Hepatocyte (in vitro differentiated cells): ENCODE results near the gene PTPN2. TPM values are rescaled to one million over a fixed set of nuclear protein-coding genes. Genes with fewer than 3 reads are reported as not detected.

Source experiments
- DNase-seq: peaks from one replicate; pipeline ENCODE4 v3.0.0-alpha.2; 2016; ENCODE audit warnings: low spot score
- H2AFZ ChIP-seq: fragments of 200-600 bp; sonication (generic); 2 replicates; pipeline ENCODE4 v1.6.0; 2016; ENCODE audit warnings: antibody characterized with exemption, mild to moderate bottlenecking
- H3K27ac ChIP-seq: fragments of 200-600 bp; sonication (generic); 2 replicates; pipeline ENCODE4 v1.5.1; 2016; ENCODE audit warnings: mild to moderate bottlenecking
- H3K27me3 ChIP-seq: fragments of 200-600 bp; sonication (generic); 2 replicates; pipeline ENCODE4 v1.6.1; 2016
- H3K36me3 ChIP-seq: fragments of 200-600 bp; sonication (generic); replicated peaks from 2 replicates; pipeline ENCODE4 v1.5.1; 2016; ENCODE audit warnings: low read depth; ENCODE audit not compliant: insufficient read depth
- H3K4me1 ChIP-seq: fragments of 200-600 bp; sonication (generic); 2 replicates; pipeline ENCODE4 v1.5.1; 2016; ENCODE audit warnings: mild to moderate bottlenecking, moderate library complexity; ENCODE audit not compliant: insufficient read depth
- H3K4me2 ChIP-seq: fragments of 200-600 bp; sonication (generic); 2 replicates; pipeline ENCODE4 v1.6.0; 2016
- H3K4me3 ChIP-seq: fragments of 200-600 bp; sonication (generic); 2 replicates; pipeline ENCODE4 v1.5.1; 2016; ENCODE audit warnings: mild to moderate bottlenecking
- H3K79me2 ChIP-seq: fragments of 200-600 bp; sonication (generic); 2 replicates; pipeline ENCODE4 v1.6.0; 2017; ENCODE audit warnings: mild to moderate bottlenecking
- H3K9me2 ChIP-seq: fragments of 200-600 bp; sonication (generic); replicated peaks from 2 replicates; pipeline ENCODE4 v1.6.0; 2017; ENCODE audit warnings: mild to moderate bottlenecking; ENCODE audit not compliant: insufficient read depth
- H3K9me3 ChIP-seq: fragments of 200-600 bp; sonication (generic); 2 replicates; pipeline ENCODE4 v1.5.1; 2016; ENCODE audit warnings: low read depth, mild to moderate bottlenecking
- H4K20me1 ChIP-seq: fragments of 200-600 bp; sonication (generic); 2 replicates; pipeline ENCODE4 v1.6.0; 2016; ENCODE audit warnings: mild to moderate bottlenecking; ENCODE audit not compliant: insufficient read depth, poor library complexity, severe bottlenecking
- CTCF ChIP-seq: fragments of 200-600 bp; sonication (generic); IDR thresholded peaks from 2 replicates; pipeline ENCODE4 v1.5.1; 2016; ENCODE audit warnings: antibody characterized with exemption, mild to moderate bottlenecking; ENCODE audit not compliant: poor library complexity
- EZH2 ChIP-seq: fragments of 200-600 bp; sonication (generic); IDR thresholded peaks from 2 replicates; pipeline ENCODE4 v1.6.1; 2016; ENCODE audit warnings: antibody characterized with exemption, mild to moderate bottlenecking, borderline replicate concordance
- EZH2phosphoT487 ChIP-seq: fragments of 200-600 bp; sonication (generic); IDR thresholded peaks from one replicate; pipeline ENCODE4 v1.6.1; 2018; ENCODE audit warnings: antibody characterized with exemption, mild to moderate bottlenecking, low read depth, moderate library complexity; ENCODE audit not compliant: unreplicated experiment, severe bottlenecking
- WGBS: methylation state at CpG from one replicate; pipeline ENCODE4 v1.1.6; 2016; ENCODE audit warnings: low lambda C conversion rate; ENCODE audit errors: missing lambda C conversion rate; 5-methylcytosine and 5-hydroxymethylcytosine counted together
- polyA plus RNA-seq: library from polyadenylated mRNA; unstranded; fragments of >200 nt; fragmentation: Nextera tagmentation; extraction: Ambion mirVana; gene quantifications from 2 replicates; pipeline ENCODE4 v1.2.1, GENCODE V29; 2016
- total RNA-seq: library from RNA; depleted of rRNA; stranded (reverse); fragments of >200 nt; gene quantifications from 2 replicates; pipeline ENCODE4 v1.2.3, GENCODE V29; 2014

Gene PTPN2
- total and polyA plus RNA-seq, 2 experiments from 2014 or later = 32.0 to 36.7 TPM

DNA sequence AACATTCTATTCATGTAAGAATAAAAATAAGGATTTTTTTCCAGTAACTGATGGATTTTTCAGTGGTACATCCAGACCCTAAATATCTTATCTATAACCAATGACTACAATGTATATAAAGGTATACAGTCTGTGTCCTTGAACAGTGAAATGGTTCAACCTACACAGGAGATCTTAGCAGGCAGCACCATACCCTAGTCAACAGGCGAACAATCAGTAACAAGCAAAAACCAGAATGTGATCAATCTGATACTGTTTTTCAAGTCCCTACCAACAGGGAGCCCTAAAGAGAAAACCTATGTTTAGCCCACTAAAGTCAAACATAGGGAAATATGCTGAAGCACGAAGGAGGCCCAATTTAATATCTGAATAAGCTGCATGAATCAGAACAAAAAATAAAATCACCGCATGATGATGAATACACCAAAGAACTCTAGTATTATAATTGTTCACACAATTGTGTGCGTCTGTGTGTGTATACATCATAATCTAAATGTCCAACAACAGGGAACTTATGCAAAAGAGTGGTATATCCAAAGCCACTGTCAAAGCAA is 26.0 kb downstream of the PTPN2 start:
- Histone ChIP-seq H3K4me2 (no peak overlapping the region), H4K20me1 (no peaks in the 10 kb centered on the region), H3K9me3 (no peaks in the 10 kb centered on the region), H3K79me2 (peaks cover 66% of the 10 kb centered on the region), H2AFZ (no peak overlapping the region), H3K27me3 (no peaks in the 10 kb centered on the region), H3K4me1 (peaks cover 9% of the 10 kb centered on the region), H3K9me2 (no peaks in the 10 kb centered on the region), H3K27ac (no peak overlapping the region), H3K36me3 (no peaks in the 10 kb centered on the region), H3K4me3 (no peak overlapping the region)
- 97% methylated on average over 4 of the region's 4 CpGs for WGBS
- TF ChIP-seq CTCF (no peak), EZH2 (no peak), EZH2phosphoT487 (no peak)
- no peak for DNase-seq

GRCh38 chr18:12857215-12857905 is 26.7 kb downstream of the PTPN2 start:
- H4K20me1 ChIP-seq = no peaks in the 10 kb centered on the region

DNA sequence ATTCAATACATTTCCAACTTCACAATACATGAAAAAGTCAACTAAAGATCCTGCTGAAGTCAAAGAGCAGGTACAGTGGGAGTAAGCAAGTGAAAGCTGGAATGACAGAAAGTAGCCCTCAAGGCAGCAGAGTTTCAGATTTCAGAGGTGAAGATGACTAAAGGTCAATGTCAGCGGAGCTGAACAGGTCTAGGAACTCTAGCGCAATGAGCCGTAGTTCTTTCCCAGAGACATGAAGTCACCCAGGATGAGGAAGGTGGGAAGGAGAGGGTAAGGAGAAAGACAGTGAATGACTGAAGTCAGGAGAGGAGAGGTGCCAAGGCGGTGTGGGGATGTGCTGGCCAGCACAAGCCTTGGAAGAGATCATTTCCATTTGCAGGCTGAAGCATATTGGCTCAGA is 28.1 kb downstream of the PTPN2 start:
- no peak for DNase-seq
- Histone ChIP-seq H3K36me3 (no peaks in the 10 kb centered on the region), H3K4me1 (no peaks in the 10 kb centered on the region), H3K9me2 (no peaks in the 10 kb centered on the region), H3K4me2 (no peak overlapping the region), H3K9me3 (no peaks in the 10 kb centered on the region), H2AFZ (no peak overlapping the region), H3K27ac (no peak overlapping the region), H4K20me1 (no peaks in the 10 kb centered on the region), H3K27me3 (no peaks in the 10 kb centered on the region), H3K79me2 (peaks cover 66% of the 10 kb centered on the region), H3K4me3 (no peak overlapping the region)
- 86% methylated on average over 4 of the region's 4 CpGs for WGBS
- TF ChIP-seq EZH2 = no peak
- no peak for TF ChIP-seq CTCF

More at GRCh38 chr18:12857215-12857905, 26.7 kb downstream of the PTPN2 start:
- Histone ChIP-seq H3K4me3 (no peak overlapping the region), H3K4me2 (no peak overlapping the region), H3K9me3 (no peaks in the 10 kb centered on the region), H3K79me2 (peaks cover 72% of the 10 kb centered on the region), H2AFZ (no peak overlapping the region), H3K27me3 (no peaks in the 10 kb centered on the region), H3K4me1 (peaks cover 4% of the 10 kb centered on the region), H3K36me3 (no peaks in the 10 kb centered on the region), H3K9me2 (no peaks in the 10 kb centered on the region), H3K27ac (no peak overlapping the region)
- no peak for TF ChIP-seq EZH2
- no peak for TF ChIP-seq EZH2phosphoT487
- TF ChIP-seq CTCF = no peak
- DNase-seq = no peak
- WGBS = 87% methylated on average over 6 of the region's 6 CpGs
